LNCAP (cell line): ENCODE data around the gene GPC6.

Experiments used
- CTCF ChIP-seq: fragments of 450-650 bp; IDR thresholded peaks from 2 replicates; pipeline ENCODE4 v1.5.1; 2017; ENCODE audit warnings: mild to moderate bottlenecking

Gene GPC6

DNA sequence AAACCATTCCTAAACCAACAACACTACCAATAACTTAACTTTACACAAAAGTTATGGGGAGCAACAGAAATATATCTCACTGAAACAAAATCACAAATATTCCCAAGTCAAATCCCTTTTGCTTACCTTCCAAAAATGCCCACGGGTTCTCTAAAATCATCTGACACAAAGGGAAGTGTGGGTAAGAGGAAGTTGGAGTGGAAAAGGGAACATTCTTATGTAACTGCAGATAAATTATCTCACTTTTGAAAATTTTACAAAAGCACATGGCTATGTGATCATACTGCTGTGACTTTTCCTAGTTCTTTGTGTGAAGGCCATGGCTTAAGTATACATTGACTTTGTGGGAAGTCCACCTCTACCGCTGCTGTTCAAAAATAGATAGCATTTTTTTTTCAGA, 350.5 kb downstream of the GPC6 start:
- no peak for TF ChIP-seq CTCF

DNA sequence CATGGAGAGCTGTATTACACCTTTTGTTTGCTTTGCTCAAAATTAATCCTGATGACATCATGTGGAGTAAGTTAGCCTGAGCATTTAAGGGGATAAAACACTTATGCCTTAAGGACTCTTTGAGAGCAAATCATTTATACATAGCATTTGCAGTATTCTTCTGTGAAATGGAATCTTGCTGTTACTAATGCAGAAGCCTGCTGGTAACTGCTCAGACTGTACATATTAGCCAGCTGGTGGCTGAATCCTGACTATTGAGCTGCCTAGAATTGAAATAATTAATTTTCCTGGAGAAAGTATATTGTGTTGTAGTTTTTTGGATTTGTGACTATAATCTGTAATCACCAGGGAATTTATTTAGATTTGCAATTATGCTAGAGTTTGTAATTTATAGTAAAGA, 363.2 kb downstream of the GPC6 start:
- no peak for TF ChIP-seq CTCF

DNA sequence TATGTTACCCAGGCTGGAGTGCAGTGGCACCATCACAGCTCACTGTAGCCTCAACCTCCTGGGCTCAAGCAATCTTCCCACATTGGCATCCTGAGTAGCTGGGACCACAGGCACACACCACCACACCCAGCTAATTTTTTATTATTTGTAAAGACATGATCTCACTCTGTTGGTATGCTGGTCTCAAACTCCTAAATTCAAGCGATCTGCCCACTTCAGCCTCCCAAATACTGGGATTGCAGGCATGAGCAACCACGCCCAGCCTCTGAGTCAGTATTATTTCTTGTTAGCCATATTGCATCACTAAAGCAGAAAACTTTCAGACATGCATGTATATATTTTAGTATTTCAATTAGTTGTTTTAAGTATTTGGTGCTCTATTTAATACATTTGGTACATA, 376.4 kb downstream of the GPC6 start:
- TF ChIP-seq CTCF = no peak

- TF ChIP-seq CTCF = no peak
Measured at GRCh38 chr13:93614776-93615175, 388.2 kb downstream of the GPC6 start.

- no peak for TF ChIP-seq CTCF
Measured at GRCh38 chr13:93620181-93620765, 393.7 kb downstream of the GPC6 start.

DNA sequence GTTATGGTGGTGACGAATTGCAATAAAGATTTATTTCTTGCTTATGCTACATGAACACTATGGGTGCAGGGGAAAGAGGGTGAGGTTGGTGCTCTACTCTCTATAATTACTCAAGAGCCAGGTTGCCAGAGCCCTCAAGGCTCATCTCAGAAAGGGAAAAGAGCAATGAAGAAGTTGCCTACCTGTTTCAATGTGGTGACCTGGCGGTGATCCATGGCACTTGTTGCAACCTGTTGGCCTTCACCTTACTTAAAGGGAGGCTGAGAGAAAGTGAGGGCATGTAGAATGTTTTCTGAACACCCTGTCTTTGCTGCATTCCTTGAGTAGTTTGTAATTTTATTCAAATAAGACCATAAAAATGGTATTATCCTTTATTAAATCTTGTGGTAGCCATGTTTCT, 394.4 kb downstream of the GPC6 start:
- no peak for TF ChIP-seq CTCF

DNA sequence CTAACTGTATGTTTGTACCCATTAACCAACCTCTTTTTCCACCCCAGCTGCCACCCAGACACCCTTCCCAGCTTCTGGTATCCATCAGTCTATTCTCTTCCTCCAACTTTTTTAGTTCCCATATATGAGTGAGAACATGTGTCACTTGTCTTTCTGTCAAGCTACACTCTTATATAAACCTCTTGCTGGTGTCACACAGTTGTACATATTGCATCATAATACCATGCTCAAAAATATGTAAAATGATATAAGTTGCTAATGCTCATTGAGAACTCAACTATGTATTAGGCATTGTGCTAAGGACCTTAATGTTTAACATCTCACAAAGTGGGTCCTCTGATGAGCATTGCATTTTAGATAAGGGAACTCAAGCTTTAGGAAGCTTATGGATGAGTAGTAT, 395.4 kb downstream of the GPC6 start:
- TF ChIP-seq CTCF = no peak

DNA sequence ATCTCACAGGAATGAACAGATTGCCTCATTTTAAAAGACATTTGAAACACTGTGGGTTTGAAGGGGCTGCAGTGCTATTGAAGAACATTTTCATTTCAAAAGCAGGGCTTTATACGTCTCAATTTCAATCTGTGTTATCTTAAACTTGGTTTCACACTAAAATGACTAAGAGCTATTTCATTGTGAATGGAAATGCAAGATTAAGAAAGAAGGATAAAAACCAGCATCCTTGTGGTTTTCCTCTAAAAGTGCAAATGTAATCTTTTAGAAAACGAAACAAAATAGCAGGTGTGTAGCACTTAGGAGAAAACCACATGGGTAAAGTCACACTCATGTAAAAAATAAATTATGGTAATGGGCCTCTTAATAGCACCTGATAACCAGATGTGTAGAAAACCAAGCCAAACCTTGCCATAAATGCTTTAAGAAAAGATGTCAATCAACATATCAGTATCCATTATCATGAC, 397.7 kb downstream of the GPC6 start:
- TF ChIP-seq CTCF = no peak
